AG04449 (cell line): ENCODE measurements around the gene MGAT4A.
A peak's percentile ranks its signal among the peaks of the same experiment; 100 is the strongest.

ENCODE experiments used
- CTCF ChIA-PET: fragments of 350-600 bp; formaldehyde crosslinking; extraction: SDS; loops from one replicate; lab custom pipeline; 2021; ENCODE audit warnings: antibody characterized with exemption; lab: Yijun Ruan, JAX
- POLR2A ChIA-PET: fragments of 400-600, 350-600 bp; formaldehyde crosslinking; extraction: SDS; loops from one replicate; lab custom pipeline; 2020; ENCODE audit warnings: antibody characterized with exemption, inconsistent platforms; lab: Yijun Ruan, JAX
- DNase-seq: peaks from one replicate; pipeline ENCODE4 v3.0.0-alpha.2; 2010; ENCODE audit warnings: low read depth, low spot score
- H3K4me3 ChIP-seq: 2 replicates; pipeline ENCODE4 v1.5.1; 2011; ENCODE audit warnings: low read depth, mild to moderate bottlenecking, control low read depth, low read length
- TF ChIP-seq, protein P1 (sequence below): IDR thresholded peaks from one replicate; pipeline ENCODE4 v1.5.1; 2011; ENCODE audit warnings: mild to moderate bottlenecking, moderate library complexity, low read length, control low read depth, inconsistent platforms; ENCODE audit not compliant: insufficient read depth; ENCODE audit errors: missing control alignments

MGAT4A gene

GRCh38 chr2:98650998-98651397, 79.9 kb downstream of the MGAT4A start:
- CTCF ChIA-PET: interaction anchor here (0.9 kb wide), 1 partner anchor 413 kb away, joined by 3 read pairs; no protein-coding TSS in a partner anchor
- no peak for DNase-seq
- H3K4me3 ChIP-seq: no peak overlapping the region
- TF ChIP-seq, protein P1, sequence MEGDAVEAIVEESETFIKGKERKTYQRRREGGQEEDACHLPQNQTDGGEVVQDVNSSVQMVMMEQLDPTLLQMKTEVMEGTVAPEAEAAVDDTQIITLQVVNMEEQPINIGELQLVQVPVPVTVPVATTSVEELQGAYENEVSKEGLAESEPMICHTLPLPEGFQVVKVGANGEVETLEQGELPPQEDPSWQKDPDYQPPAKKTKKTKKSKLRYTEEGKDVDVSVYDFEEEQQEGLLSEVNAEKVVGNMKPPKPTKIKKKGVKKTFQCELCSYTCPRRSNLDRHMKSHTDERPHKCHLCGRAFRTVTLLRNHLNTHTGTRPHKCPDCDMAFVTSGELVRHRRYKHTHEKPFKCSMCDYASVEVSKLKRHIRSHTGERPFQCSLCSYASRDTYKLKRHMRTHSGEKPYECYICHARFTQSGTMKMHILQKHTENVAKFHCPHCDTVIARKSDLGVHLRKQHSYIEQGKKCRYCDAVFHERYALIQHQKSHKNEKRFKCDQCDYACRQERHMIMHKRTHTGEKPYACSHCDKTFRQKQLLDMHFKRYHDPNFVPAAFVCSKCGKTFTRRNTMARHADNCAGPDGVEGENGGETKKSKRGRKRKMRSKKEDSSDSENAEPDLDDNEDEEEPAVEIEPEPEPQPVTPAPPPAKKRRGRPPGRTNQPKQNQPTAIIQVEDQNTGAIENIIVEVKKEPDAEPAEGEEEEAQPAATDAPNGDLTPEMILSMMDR: no peak
- POLR2A ChIA-PET: no interaction called here

DNA sequence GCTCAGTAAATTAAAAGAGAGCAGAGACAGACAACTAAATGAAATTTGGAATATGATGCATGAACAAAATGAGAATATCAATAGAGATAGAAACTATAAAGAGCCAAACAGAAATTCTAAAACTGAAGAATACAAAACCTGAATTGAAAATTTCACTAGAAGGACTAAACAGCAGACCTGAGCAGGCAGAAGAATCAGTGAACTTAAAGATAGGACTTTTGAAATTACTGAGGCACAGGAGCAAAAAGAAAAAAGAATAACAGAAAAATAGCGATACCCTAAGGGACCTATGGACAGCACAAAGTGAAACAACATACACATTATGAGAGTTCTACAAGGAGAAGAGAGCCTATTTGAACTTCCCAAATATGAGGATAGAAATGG, 80.9 kb downstream of the MGAT4A start:
- no peak overlapping the region for H3K4me3 ChIP-seq
- DNase-seq: no peak
- TF ChIP-seq, protein P1: no peak
- POLR2A ChIA-PET: no interaction called here
- CTCF ChIA-PET: interaction anchor here (0.6 to 3.2 kb wide), 26 partner anchors 10 to 1611 kb away, joined by 3 to 73 read pairs (median 4); partner anchors contain the start of gene REV1

DNA sequence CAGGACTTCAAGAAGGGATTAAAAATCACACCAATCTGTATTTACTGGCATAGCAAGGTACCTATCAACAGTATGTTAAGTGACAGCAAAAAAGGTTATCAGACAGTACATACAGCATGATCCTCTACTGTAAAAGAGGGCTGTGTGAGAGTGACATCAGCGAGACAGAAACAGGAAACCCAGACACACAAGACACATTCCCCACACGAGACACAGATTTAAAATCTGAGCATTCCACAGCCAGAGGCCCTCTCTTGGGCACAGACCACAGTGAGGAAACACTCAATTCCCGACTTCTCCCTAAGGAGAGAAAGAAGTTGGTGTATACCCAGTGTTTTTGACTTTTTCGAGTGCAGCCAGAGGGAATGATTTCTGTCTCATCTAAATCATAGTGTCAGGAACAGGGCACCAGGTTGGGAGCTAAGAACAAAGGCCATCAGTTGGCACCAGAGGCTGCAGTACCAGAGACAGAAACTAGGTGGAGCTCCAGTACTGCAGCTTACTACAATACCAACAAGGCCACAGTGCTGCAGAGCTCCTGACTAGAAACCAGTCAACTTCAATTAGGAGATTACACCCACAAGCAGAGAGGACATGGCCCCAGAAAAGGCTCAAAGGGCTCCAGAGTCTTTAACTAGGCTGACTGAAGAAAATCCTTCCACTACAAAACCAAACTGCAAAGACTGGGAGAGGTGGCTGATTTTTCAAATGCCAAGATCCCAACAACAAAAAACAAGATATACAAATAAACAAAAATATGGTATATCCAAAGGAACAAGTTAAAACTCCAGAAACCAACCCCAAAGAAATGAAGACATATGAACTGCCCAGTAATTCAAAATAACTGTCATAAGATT, 81.6 kb downstream of the MGAT4A start:
- CTCF ChIA-PET: interaction anchor here (0.5 to 3.2 kb wide), 33 partner anchors 10 to 1611 kb away, joined by 3 to 73 read pairs (median 4); partner anchors contain the start of genes LIPT1 and REV1
- TF ChIP-seq, protein P1: peak; percentile 93
- peak; percentile 21 for DNase-seq
- POLR2A ChIA-PET: no interaction called here
- H3K4me3 ChIP-seq: no peak overlapping the region

GRCh38 chr2:98648451-98648850, 82.5 kb downstream of the MGAT4A start:
- ChIA-PET CTCF (interaction anchor here (0.8 to 3.2 kb wide), 10 partner anchors 9 to 1612 kb away, joined by 3 to 73 read pairs (median 6); no protein-coding TSS in a partner anchor), POLR2A (no interaction called here)
- TF ChIP-seq, protein P1: no peak

GRCh38 chr2:98647636-98648035, 83.3 kb downstream of the MGAT4A start:
- DNase-seq: no peak
- TF ChIP-seq, protein P1: no peak
- no peak overlapping the region for H3K4me3 ChIP-seq
- CTCF ChIA-PET: interaction anchor here (3.2 kb wide), 1 partner anchor 418 kb away, joined by 73 read pairs; no protein-coding TSS in a partner anchor
- POLR2A ChIA-PET: no interaction called here

More at GRCh38 chr2:98648451-98648850, 82.5 kb downstream of the MGAT4A start:
- no peak for DNase-seq
- H3K4me3 ChIP-seq: no peak overlapping the region

GRCh38 chr2:98643496-98644100, 87.3 kb downstream of the MGAT4A start:
- TF ChIP-seq, protein P1: no peak
- H3K4me3 ChIP-seq: no peak overlapping the region
- ChIA-PET CTCF (no interaction called here), POLR2A (no interaction called here)
- DNase-seq: no peak
